ENCODE measurements around the gene MARVELD1. TPM values are rescaled to one million over a fixed set of nuclear protein-coding genes. Genes with fewer than 3 reads are reported as not detected.

MARVELD1 gene
- total RNA-seq, 1 experiment from 2014 or later = 17.6 TPM

- intact Hi-C loops (cut with micrococcal nuclease) = no loop called here
- DNase-seq (no peak), ATAC-seq (no peak)
- H3K9me2 ChIP-seq (replicated peaks; ENCODE audit: low read length) = no peaks in the 10 kb centered on the region
- peaks cover 7% of the 10 kb centered on the region; the same call in 1 of the 2 replicates for H3K36me3 ChIP-seq (ENCODE audit: low read depth, low read length)
- BruUV-seq (replicated peaks) = no TSS peak
- H3K9ac ChIP-seq (ENCODE audit: low read length) = no peak overlapping the region
- ChIA-PET POLR2A (ENCODE audit: unreplicated experiment) (no interaction called here), CTCF (no interaction called here)
- H2AFZ ChIP-seq (ENCODE audit: low read length) = no peak overlapping the region
- H3F3A ChIP-seq (ENCODE audit: low read length, unreplicated experiment) = no peaks in the 10 kb centered on the region
- TF ChIP-seq CTCF (conservative IDR thresholded peaks at IDR 0.05; ENCODE audit: low read depth, low read length) = no peak
- no peak for TF ChIP-seq EZH2 (IDR thresholded peaks at IDR 0.05; ENCODE audit: low read length, unreplicated experiment)
- no peak for TF ChIP-seq EZH2phosphoT487 (IDR thresholded peaks at IDR 0.05; ENCODE audit: borderline replicate concordance, low read length)
- no peaks in the 10 kb centered on the region for H3K79me2 ChIP-seq (ENCODE audit: low read length)
- no peaks in the 10 kb centered on the region for H4K20me1 ChIP-seq (ENCODE audit: low read length)
- H3K27ac ChIP-seq (ENCODE audit: low read length) = no peak overlapping the region
- no peak overlapping the region for H3K4me2 ChIP-seq (ENCODE audit: low read length)
- H3K4me3 ChIP-seq (ENCODE audit: low read length) = no peak overlapping the region
- H3K4me1 ChIP-seq (ENCODE audit: insufficient read depth, low read length) = no peaks in the 10 kb centered on the region
- no peaks in the 10 kb centered on the region for H3K27me3 ChIP-seq (ENCODE audit: low read length)
- no peaks in the 10 kb centered on the region for H3K9me3 ChIP-seq (ENCODE audit: low read length)
Observed at GRCh38 chr10:97764519-97764931, 51.0 kb downstream of the MARVELD1 start.

- ChIA-PET CTCF (no interaction called here), POLR2A (ENCODE audit: unreplicated experiment) (no interaction called here)
- no peaks in the 10 kb centered on the region for H3K9me2 ChIP-seq (replicated peaks; ENCODE audit: low read length)
- H3K27ac ChIP-seq (ENCODE audit: low read length) = no peak overlapping the region
- no peak overlapping the region for H3K9ac ChIP-seq (ENCODE audit: low read length)
- peaks cover 4% of the 10 kb centered on the region; the same call in 1 of the 2 replicates for H3K36me3 ChIP-seq (ENCODE audit: low read depth, low read length)
- no peaks in the 10 kb centered on the region for H4K20me1 ChIP-seq (ENCODE audit: low read length)
- no peak overlapping the region for H2AFZ ChIP-seq (ENCODE audit: low read length)
- H3F3A ChIP-seq (ENCODE audit: low read length, unreplicated experiment) = no peaks in the 10 kb centered on the region
- no peak for ATAC-seq
- no peaks in the 10 kb centered on the region for H3K79me2 ChIP-seq (ENCODE audit: low read length)
- DNase-seq = no peak
- TF ChIP-seq EZH2phosphoT487 (IDR thresholded peaks at IDR 0.05; ENCODE audit: borderline replicate concordance, low read length) (no peak), EZH2 (IDR thresholded peaks at IDR 0.05; ENCODE audit: low read length, unreplicated experiment) (no peak), CTCF (conservative IDR thresholded peaks at IDR 0.05; ENCODE audit: low read depth, low read length) (no peak)
- BruUV-seq (replicated peaks) = no TSS peak
- H3K27me3 ChIP-seq (ENCODE audit: low read length) = no peaks in the 10 kb centered on the region
- H3K4me3 ChIP-seq (ENCODE audit: low read length) = no peak overlapping the region
- no peaks in the 10 kb centered on the region for H3K9me3 ChIP-seq (ENCODE audit: low read length)
- intact Hi-C loops (cut with micrococcal nuclease) = no loop called here
- H3K4me1 ChIP-seq (ENCODE audit: insufficient read depth, low read length) = no peaks in the 10 kb centered on the region
- no peak overlapping the region for H3K4me2 ChIP-seq (ENCODE audit: low read length)
Observed at GRCh38 chr10:97765201-97765600, 51.7 kb downstream of the MARVELD1 start.

DNA sequence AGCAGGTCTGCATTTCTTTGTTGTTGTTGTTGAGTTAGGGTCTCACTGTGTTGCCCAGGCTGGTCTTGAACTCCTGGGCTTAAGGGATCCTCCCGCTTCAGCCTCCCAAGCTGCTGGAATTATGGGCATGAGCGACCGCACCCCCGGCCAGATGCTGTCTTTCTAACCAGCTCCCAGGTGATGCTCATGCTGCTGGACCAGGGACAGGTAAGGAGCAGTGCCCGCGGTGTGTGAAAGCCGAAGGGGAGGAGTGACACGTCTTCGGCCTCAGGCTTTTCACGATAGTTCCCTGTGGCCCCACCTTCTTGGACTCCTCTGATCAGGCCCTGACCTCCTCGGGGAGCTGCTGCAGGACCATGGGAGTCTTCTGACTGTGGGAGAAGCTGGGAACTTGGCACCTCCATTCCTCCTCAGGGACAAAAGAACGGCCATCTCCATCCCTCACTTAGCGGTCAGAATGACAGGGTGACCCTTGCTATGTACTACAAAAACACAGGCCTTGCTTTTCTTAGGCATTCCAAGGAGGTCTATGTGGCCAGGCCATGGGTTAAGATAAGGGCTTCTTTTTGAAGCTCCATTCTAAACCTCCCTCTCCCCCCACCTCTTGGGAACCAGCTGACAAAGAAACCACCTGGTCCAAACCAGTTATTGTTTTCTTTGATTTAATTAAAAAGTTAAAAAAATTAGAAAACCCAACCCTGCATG, 52.7 kb downstream of the MARVELD1 start:
- Histone ChIP-seq H3K4me2 (ENCODE audit: low read length) (no peak overlapping the region), H3K9me2 (replicated peaks; ENCODE audit: low read length) (no peaks in the 10 kb centered on the region), H3K4me3 (ENCODE audit: low read length) (no peak overlapping the region), H3K9me3 (ENCODE audit: low read length) (no peaks in the 10 kb centered on the region), H2AFZ (ENCODE audit: low read length) (no peak overlapping the region), H3K9ac (ENCODE audit: low read length) (no peak overlapping the region), H3K27me3 (ENCODE audit: low read length) (peaks cover 7% of the 10 kb centered on the region; the same call in 1 of the 2 replicates), H3K27ac (ENCODE audit: low read length) (no peak overlapping the region), H3K79me2 (ENCODE audit: low read length) (no peaks in the 10 kb centered on the region), H3K36me3 (ENCODE audit: low read depth, low read length) (no peaks in the 10 kb centered on the region), H3K4me1 (ENCODE audit: insufficient read depth, low read length) (no peaks in the 10 kb centered on the region), H4K20me1 (ENCODE audit: low read length) (no peaks in the 10 kb centered on the region), H3F3A (ENCODE audit: low read length, unreplicated experiment) (no peaks in the 10 kb centered on the region)
- DNase-seq (no peak), ATAC-seq (no peak)
- TF ChIP-seq EZH2 (IDR thresholded peaks at IDR 0.05; ENCODE audit: low read length, unreplicated experiment) (no peak), CTCF (conservative IDR thresholded peaks at IDR 0.05; ENCODE audit: low read depth, low read length) (no peak), EZH2phosphoT487 (IDR thresholded peaks at IDR 0.05; ENCODE audit: borderline replicate concordance, low read length) (no peak)
- ChIA-PET POLR2A (ENCODE audit: unreplicated experiment) (no interaction called here), CTCF (no interaction called here)
- no TSS peak for BruUV-seq (replicated peaks)
- intact Hi-C loops (cut with micrococcal nuclease) = no loop called here

Data from PC-3 (cell line).